Muscle layer of duodenum (tissue), 2 donors: ENCODE data around the gene MFSD11.
"Not testable (repeated sequence)": the region's sequence is repeated elsewhere in the genome, so short reads cannot be mapped to it uniquely, and the experiment has no call there.

Source experiments
- H3K27ac ChIP-seq: one replicate; pipeline ENCODE4 v1.7.0; 2013; ENCODE audit warnings: mild to moderate bottlenecking, low read length
- H3K27me3 ChIP-seq: one replicate; pipeline ENCODE4 v1.7.0; 2013; ENCODE audit warnings: low read depth, mild to moderate bottlenecking, control low read depth, low read length
- H3K36me3 ChIP-seq, 2 donors: one replicate each; pipeline ENCODE4 v1.7.0; 2013; ENCODE audit warnings: low read length in 2 of 2, control low read depth in 1 of 2, mild to moderate bottlenecking in 1 of 2; ENCODE audit not compliant: insufficient read depth in 2 of 2, control insufficient read depth in 1 of 2
- H3K4me1 ChIP-seq, 2 donors: one replicate each; pipeline ENCODE4 v1.7.0; 2013; ENCODE audit warnings: low read length in 2 of 2, mild to moderate bottlenecking in 2 of 2, control low read depth in 1 of 2, moderate library complexity in 1 of 2; ENCODE audit not compliant: insufficient read depth in 2 of 2, control insufficient read depth in 1 of 2
- H3K4me3 ChIP-seq, 2 donors: one replicate each; pipeline ENCODE4 v1.7.0; 2013; ENCODE audit warnings: low read length in 2 of 2, low read depth in 1 of 2, mild to moderate bottlenecking in 1 of 2
- H3K9me3 ChIP-seq, 2 donors: one replicate each; pipeline ENCODE4 v1.7.0; 2013; ENCODE audit warnings: low read length in 2 of 2, control low read depth in 1 of 2, mild to moderate bottlenecking in 1 of 2; ENCODE audit not compliant: control insufficient read depth in 1 of 2
- donor health status: healthy.

The MFSD11 gene

GRCh38 chr17:76731800-76732733 is 5.9 kb upstream of the MFSD11 start:
- not testable (repeated sequence) for H3K27me3 ChIP-seq, H3K9me3 ChIP-seq, H3K4me3 ChIP-seq, H3K27ac ChIP-seq
- peaks cover 39 to 41% of the 10 kb centered on the region in 2 donors for H3K36me3 ChIP-seq
- H3K4me1 ChIP-seq = peaks cover 27 to 61% of the 10 kb centered on the region in 2 donors

GRCh38 chr17:76732734-76733617 is 4.9 kb upstream of the MFSD11 start:
- H3K36me3 ChIP-seq = peaks cover 41 to 43% of the 10 kb centered on the region in 2 donors
- peaks cover 27 to 55% of the 10 kb centered on the region in 2 donors for H3K4me1 ChIP-seq
- no peak overlapping the region for H3K4me3 ChIP-seq
- H3K27ac ChIP-seq = no peak overlapping the region
- H3K27me3 ChIP-seq = no peaks in the 10 kb centered on the region
- H3K9me3 ChIP-seq = no peaks in the 10 kb centered on the region

- Histone ChIP-seq H3K27me3 (no peaks in the 10 kb centered on the region), H3K27ac (peak overlapping the region; percentile 97), H3K4me1 (peaks cover 31 to 56% of the 10 kb centered on the region in 2 donors), H3K9me3 (no peaks in the 10 kb centered on the region), H3K36me3 (peaks cover 41 to 43% of the 10 kb centered on the region in 2 donors), H3K4me3 (no peak overlapping the region)
Observed at GRCh38 chr17:76733618-76733957, 4.3 kb upstream of the MFSD11 start.

GRCh38 chr17:76734080-76734840 is 3.7 kb upstream of the MFSD11 start:
- peaks cover 38 to 60% of the 10 kb centered on the region in 2 donors for H3K4me1 ChIP-seq
- H3K36me3 ChIP-seq = peaks cover 41 to 43% of the 10 kb centered on the region in 2 donors
- no peaks in the 10 kb centered on the region for H3K9me3 ChIP-seq
- H3K27me3 ChIP-seq = no peaks in the 10 kb centered on the region
- peak overlapping the region; percentile 81 to 99 for H3K4me3 ChIP-seq
- peak overlapping the region; percentile 97 for H3K27ac ChIP-seq

- Histone ChIP-seq H3K4me3 (peak overlapping the region; percentile 81 to 99), H3K9me3 (no peaks in the 10 kb centered on the region), H3K4me1 (peaks cover 40 to 64% of the 10 kb centered on the region in 2 donors), H3K27ac (peak overlapping the region; percentile 97), H3K27me3 (no peaks in the 10 kb centered on the region), H3K36me3 (peaks cover 41 to 43% of the 10 kb centered on the region in 2 donors)
Observed at GRCh38 chr17:76735006-76735405, 2.9 kb upstream of the MFSD11 start.

- Histone ChIP-seq H3K4me1 (peaks cover 40 to 71% of the 10 kb centered on the region in 2 donors), H3K4me3 (peak overlapping the region; percentile 81 to 99), H3K36me3 (peaks cover 41 to 43% of the 10 kb centered on the region in 2 donors), H3K27me3 (no peaks in the 10 kb centered on the region), H3K27ac (peak overlapping the region; percentile 97), H3K9me3 (no peaks in the 10 kb centered on the region)
Observed at GRCh38 chr17:76735586-76736348, 2.2 kb upstream of the MFSD11 start.

- H3K27ac ChIP-seq = peak overlapping the region; percentile 97
- peak overlapping the region; percentile 81 to 99 for H3K4me3 ChIP-seq
- H3K36me3 ChIP-seq = peaks cover 36 to 43% of the 10 kb centered on the region in 2 donors
- H3K9me3 ChIP-seq = no peaks in the 10 kb centered on the region
- peaks cover 40 to 73% of the 10 kb centered on the region in 2 donors for H3K4me1 ChIP-seq
- no peaks in the 10 kb centered on the region for H3K27me3 ChIP-seq
Observed at GRCh38 chr17:76736349-76737081, 1.4 kb upstream of the MFSD11 start.

GRCh38 chr17:76737082-76737675 is 740 bp upstream of the MFSD11 start, which contains the start of gene SRSF2:
SRSF2 (minus strand) TSS chr17:76737331; CDS start chr17:76737160, 171 bp downstream.
- peak within 1 kb of the TSS; percentile 81 to 99 for H3K4me3 ChIP-seq
- H3K27ac ChIP-seq = peak within 1 kb of the TSS; percentile 97
- peaks cover 38 to 43% of the 10 kb centered on the region in 2 donors for H3K36me3 ChIP-seq
- H3K4me1 ChIP-seq = peaks cover 40 to 66% of the 10 kb centered on the region in 2 donors
- no peaks in the 10 kb centered on the region for H3K9me3 ChIP-seq
- H3K27me3 ChIP-seq = no peaks in the 10 kb centered on the region

- H3K4me3 ChIP-seq = peak overlapping the region; percentile 81 to 96
- peak overlapping the region; percentile 93 for H3K27ac ChIP-seq
- peaks cover 29 to 31% of the 10 kb centered on the region in 2 donors for H3K36me3 ChIP-seq
- H3K4me1 ChIP-seq = peaks cover 29 to 53% of the 10 kb centered on the region in 2 donors
- no peaks in the 10 kb centered on the region for H3K9me3 ChIP-seq
- no peaks in the 10 kb centered on the region for H3K27me3 ChIP-seq
Observed at GRCh38 chr17:76738468-76738850, 540 bp downstream of the MFSD11 start.
